Measurements from ENCODE around the gene BANF2.

Gene BANF2

GRCh38 chr20:17663486-17663885, 36.3 kb upstream of the BANF2 start:
- no peak for DNase-seq (ENCODE audit: low spot score)
- no peak for FAIRE-seq

GRCh38 chr20:17664025-17664633, 35.6 kb upstream of the BANF2 start:
- DNase-seq (ENCODE audit: low spot score), result no peak
- no peak for FAIRE-seq

- FAIRE-seq, result no peak
- no peak for DNase-seq (ENCODE audit: low spot score)
Observed at GRCh38 chr20:17665756-17666155, 34.0 kb upstream of the BANF2 start.

- FAIRE-seq (no peak), DNase-seq (ENCODE audit: low spot score) (no peak)
Observed at GRCh38 chr20:17666481-17666880, 33.3 kb upstream of the BANF2 start.

GRCh38 chr20:17667445-17667844, 32.3 kb upstream of the BANF2 start:
- FAIRE-seq (no peak), DNase-seq (ENCODE audit: low spot score) (no peak)

- DNase-seq (ENCODE audit: low spot score), result no peak
- FAIRE-seq, result no peak
Observed at GRCh38 chr20:17668432-17668831, 31.3 kb upstream of the BANF2 start.

GRCh38 chr20:17669306-17669931, 30.3 kb upstream of the BANF2 start:
- no peak for DNase-seq (ENCODE audit: low spot score)

GRCh38 chr20:17671011-17671410, 28.8 kb upstream of the BANF2 start:
- FAIRE-seq (no peak), DNase-seq (ENCODE audit: low spot score) (no peak)

More at GRCh38 chr20:17669306-17669931, 30.3 kb upstream of the BANF2 start:
- FAIRE-seq, result no peak

- no peak for FAIRE-seq
- DNase-seq (ENCODE audit: low spot score), result no peak
Observed at GRCh38 chr20:17671565-17671964, 28.2 kb upstream of the BANF2 start.

- DNase-seq (ENCODE audit: low spot score) (no peak), FAIRE-seq (no peak)
Observed at GRCh38 chr20:17673084-17673483, 26.7 kb upstream of the BANF2 start.

GRCh38 chr20:17674722-17675518, 24.8 kb upstream of the BANF2 start:
- DNase-seq (ENCODE audit: low spot score), result no peak
- no peak for FAIRE-seq

GRCh38 chr20:17675519-17676377, 24.0 kb upstream of the BANF2 start:
- DNase-seq (ENCODE audit: low spot score) (no peak), FAIRE-seq (no peak)

GRCh38 chr20:17676378-17676759, 23.4 kb upstream of the BANF2 start:
- FAIRE-seq, result no peak
- no peak for DNase-seq (ENCODE audit: low spot score)

- DNase-seq (ENCODE audit: low spot score) (no peak), FAIRE-seq (no peak)
Observed at GRCh38 chr20:17676942-17677341, 22.8 kb upstream of the BANF2 start.

GRCh38 chr20:17678295-17678694, 21.5 kb upstream of the BANF2 start:
- FAIRE-seq, result no peak
- no peak for DNase-seq (ENCODE audit: low spot score)

GRCh38 chr20:17678886-17679285, 20.9 kb upstream of the BANF2 start:
- DNase-seq (ENCODE audit: low spot score), result no peak
- FAIRE-seq, result no peak

GRCh38 chr20:17679941-17680835, 19.6 kb upstream of the BANF2 start:
- FAIRE-seq, result no peak

GRCh38 chr20:17680836-17681725, 18.7 kb upstream of the BANF2 start:
- DNase-seq (ENCODE audit: low spot score) (peak; percentile 91), FAIRE-seq (no peak)

More at GRCh38 chr20:17679941-17680835, 19.6 kb upstream of the BANF2 start:
- peak; percentile 29 for DNase-seq (ENCODE audit: low spot score)

GRCh38 chr20:17681726-17682102, 18.1 kb upstream of the BANF2 start:
- FAIRE-seq (no peak), DNase-seq (ENCODE audit: low spot score) (no peak)
